COR-L47 (cell line): ENCODE data around the gene MED22.
A peak's percentile ranks its signal among the peaks of the same experiment; 100 is the strongest.
"Not testable (repeated sequence)": the region's sequence is repeated elsewhere in the genome, so short reads cannot be mapped to it uniquely, and the experiment has no call there.

Source experiments
- DNase-seq: peaks from one replicate; lab custom pipeline; 2025; lab: John Stamatoyannopoulos, UW

The MED22 gene

DNA sequence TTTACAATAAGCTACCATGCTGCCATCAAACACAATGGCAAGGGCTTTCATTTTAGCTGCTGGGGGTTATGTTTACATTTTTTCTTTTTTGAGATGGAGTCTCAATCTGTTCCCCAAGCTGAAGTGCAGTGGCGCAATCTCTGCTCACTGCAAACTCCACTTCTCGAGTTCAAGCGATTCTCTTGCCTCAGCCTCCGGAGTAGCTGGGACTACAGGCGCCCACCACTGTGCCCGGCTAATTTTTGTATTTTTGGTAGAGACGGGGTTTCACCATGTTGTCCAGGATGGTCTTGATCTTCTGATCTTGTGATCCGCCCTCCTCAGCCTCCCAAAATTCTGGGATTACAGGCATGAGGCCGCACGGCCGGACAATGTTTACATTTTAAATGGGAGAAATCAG lies 13.0 kb downstream of the MED22 start:
- DNase-seq, result not testable (repeated sequence)

DNA sequence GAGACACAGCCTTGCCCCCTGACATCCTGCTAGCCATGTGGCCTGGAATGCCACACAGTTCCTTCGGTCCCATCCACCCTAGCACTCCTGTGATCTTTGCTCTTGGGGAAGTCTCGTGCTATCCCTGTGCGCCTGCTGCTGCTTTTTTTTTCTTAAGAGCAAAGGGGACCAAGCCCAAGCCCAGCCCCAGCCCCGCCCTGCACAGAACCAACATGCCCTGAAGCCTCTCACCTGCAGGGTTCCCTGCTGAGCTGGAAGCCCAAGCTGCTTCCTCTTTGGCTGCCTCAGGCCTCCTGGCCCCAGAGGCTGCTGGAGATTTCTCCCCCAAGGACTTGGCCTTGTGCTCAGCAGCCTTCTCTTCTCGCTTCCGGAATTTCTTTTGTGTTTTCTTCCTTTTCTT lies 13.8 kb downstream of the MED22 start:
- DNase-seq, result no peak

DNA sequence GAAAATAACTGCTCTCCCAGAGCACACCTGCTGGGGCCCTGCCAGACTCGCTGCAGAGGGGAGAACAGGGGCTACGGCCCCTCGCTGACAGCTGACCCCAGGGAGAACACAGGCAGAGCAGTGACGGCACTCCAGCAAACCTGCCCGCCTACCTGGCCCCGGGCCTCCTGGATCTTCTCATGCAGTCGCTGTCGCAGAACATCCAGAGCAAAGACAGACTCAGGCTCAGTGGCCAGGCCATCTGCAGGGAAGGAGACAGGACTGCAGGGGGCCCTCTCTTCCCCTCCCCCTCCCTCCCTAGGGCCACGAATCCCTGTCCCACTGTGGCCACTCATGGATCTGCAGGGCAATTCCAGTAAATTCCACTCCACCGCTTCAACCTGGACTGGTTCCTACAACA lies 14.4 kb downstream of the MED22 start:
- DNase-seq, result no peak

DNA sequence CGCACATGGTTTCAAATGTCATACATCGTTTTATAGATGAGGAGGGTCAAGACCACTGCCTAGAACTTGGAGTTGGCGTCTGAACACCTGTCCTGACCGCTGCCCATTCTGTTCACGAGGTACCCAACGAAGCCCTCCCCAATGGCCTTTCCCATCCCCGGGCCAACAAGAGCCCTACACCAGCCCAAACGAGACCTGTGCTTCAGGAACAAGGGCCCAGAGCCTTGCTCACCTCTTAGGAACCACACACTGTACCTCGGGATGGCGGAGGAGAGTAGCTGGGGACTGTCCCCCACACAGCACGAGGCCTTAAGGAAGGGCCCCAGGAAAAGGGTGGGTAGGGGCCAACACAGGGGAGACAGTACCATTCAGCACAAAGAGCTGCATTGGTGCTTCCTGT lies 14.9 kb downstream of the MED22 start:
- no peak for DNase-seq

DNA sequence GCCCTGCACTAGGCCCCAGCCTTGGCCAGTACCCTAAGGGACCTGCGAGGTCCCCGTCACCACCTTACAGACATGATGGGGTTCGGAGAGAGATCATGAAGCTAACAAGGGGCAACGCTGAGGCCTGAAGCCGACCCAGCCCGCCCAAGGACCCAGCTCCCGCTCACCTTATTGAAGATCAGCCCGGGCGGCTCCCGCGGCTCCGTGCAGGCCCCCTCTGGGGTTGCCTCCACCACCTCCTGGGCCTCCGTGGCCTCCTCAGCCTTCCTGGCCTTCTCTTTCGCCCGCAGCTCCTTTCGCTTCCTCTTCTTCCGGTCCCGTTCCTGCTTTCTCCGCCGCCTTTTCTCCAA lies 15.6 kb downstream of the MED22 start:
- no peak for DNase-seq

DNA sequence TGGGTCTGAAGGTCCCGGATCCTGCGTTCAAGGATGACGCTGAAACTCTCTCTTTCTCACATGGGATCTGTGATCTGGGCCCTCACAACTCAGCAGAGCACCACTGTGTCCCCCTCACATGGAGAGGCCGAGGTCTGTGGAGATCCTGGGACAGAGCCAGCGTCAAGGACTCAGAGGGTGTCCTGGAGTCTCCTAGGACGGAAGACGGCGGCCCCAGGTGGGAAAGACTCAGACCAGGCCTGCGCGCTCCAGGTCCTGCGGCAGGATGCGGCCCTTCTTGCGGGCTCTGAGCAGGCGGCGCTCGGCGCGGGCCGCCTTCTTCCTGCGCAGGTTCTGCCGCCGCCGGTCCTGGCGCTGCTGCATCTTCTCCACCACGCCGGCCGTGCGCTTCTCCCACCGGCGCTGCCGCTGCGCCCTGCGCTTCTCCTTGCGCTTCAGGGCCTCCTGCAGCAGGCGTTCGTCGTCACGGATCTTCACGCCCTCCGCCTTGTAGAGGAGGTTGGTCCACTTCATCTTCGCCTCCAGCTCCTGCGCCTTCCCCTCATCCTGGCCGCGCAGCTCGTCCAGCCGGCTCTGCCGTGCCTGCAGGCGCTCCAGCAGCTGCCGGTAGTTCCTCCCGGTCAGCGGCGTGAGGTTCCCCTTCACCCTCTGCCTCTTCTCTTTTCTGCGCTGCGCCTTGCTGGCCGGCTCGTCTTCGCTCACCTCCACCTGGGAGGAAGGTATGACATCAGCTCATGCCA lies 16.1 kb downstream of the MED22 start:
- DNase-seq, result no peak

DNA sequence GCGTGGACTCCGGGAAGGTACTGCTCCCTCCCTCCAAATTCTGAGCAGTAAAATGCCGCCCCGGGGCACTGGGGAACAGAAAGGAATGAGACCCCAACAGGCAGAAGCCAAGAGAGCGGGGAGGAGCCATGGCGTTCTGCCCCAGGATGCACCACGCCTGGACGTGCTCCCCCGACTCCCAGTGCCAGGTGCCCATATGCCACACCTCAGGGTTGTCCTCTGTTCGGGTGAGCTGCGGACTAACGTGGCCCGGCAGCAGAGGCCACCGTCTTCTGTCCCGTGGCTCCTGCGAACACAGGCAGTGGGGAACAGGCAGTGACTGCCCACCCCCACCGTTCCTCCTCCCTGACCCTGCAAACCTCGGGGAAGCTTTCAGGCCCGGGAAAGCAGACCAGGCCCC lies 16.7 kb downstream of the MED22 start:
- no peak for DNase-seq

DNA sequence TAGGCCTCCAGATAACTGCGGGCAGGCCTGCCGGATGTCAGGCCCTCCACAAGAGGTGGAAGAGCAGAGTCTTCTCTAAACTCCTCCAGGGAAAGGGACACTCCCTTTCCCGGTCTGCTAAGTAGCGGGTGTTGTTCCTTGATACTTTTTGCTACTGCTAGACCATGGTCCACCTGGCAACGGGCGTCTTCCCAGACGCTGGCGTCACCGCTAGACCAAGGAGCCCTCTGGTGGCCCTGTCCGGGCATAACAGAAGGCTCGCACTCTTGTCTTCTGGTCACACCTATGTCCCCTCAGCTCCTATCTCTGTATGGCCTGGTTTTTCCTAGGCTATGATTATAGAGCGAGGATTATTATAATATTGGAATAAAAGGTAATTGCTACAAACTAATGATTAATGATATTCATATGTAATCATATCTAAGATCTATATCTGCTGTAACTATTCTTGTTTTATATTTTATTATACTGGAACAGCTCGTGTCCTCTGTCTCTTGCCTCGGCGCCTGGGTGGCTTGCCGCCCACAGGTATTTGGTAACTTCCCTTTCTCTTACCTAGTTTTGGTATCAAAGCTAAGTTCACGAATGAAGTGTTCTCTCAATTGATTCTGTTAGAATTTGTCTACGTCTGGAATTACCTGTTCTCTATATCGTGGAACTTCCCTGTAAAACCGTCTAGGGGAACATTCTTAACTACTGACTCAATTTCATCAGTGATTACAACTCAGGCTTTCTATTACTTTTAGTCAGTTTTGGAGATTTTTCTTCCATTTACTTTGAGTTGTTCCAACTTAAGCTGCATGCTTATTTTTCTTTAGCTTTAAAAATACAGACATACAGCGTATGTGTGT lies 18.4 kb downstream of the MED22 start:
- DNase-seq, result peak; percentile 7

DNA sequence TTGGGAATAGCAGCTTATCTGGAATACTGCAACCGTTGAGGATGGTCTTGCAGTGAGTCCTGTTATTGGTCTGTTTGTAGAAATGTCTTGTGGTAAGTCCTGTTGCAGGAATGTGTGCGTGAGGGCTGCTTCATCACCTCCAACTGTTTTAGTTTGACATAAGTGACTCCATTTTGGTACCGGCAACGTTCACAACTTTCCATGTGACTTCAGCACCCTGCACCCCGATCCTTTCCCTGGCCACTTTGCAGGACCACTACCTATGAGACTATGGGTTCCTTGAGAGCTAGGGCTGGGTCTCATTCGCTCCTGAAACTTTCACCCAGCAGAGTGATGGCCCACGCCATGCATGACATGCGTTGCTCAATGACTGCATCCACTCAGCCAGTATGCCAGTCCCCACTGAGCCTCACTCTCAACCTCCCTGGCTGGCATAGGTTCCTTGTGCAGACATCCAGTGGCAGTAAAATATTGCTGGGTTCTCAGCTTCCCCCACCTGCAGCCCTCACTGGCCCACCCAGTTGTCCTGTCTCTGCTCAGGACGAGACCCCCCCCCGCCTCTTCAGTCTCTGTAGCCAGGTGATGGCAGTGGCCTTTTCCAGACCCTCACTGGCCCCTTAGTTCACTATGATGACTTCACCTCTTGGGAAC lies 20.0 kb downstream of the MED22 start:
- no peak for DNase-seq

DNA sequence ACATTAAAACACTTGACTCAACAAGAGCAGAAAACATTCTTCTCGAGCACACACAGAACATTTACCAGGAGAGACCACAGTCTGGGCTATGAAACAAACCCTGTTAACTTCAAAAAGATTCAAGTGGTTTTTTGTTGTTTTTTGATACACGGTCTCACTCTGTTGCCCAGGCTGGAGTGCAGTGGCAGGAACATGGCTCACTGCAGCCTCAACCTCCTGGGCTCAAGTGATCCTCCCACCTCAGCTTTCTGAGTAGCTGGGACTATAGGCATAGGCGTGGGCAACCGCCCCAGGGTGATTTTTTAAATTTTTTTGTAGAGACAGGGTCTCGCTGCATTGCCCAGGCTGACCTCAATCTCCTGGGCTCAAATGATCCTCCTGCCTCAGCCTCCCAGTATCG lies 20.9 kb downstream of the MED22 start:
- not testable (repeated sequence) for DNase-seq

DNA sequence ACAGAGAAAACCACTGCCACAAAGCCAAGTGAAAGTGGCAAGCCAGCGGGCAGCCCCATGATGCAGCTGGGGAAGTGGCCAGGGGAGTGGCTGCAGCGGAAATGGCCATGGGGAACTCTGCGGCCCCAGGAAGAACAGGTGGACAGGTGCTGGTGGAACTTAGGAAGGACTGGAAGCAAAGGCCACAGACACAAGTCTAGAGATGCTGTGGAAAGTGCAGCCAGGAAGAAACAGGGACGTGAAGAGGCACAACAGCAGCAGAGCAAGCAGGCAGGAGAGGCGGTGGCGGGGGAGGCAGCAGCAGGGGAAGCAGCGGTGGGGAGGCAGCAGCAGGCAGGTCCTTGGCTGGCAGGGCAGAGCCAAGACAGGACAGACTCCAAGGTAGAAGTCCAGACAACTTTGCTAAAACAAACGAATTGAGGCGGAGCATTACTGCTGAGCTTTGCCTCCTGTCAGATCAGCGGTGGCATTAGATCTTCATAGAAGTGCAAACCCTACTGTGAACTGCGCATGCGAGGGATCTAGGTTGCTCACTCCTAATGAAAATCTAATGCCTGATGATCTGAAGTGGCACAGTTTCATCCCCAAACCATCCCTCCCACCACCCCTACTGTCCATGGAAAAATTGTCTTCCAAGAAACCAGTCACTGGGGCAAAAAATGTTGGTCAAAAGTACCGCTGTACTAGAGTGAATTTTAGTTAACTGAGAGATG lies 23.8 kb downstream of the MED22 start:
- no peak for DNase-seq

DNA sequence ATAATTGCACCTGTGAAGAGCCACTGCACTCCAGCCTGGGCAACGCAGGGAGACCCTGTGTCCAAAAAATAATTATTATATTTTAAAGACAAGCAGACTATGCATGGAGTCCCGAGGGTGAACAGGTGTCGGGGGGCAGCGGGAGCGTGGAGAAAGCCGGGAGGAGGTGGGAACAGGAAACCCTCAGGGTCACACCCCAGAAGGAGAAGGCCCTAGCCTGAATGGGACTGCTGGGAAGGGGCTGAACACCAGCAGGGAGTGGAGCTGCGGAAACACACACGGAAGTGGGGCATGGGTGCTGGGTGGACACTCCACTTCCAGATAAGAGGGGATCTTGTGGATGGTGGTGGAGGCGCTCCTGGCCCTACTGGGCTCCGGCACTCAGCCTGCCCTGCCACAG lies 24.7 kb downstream of the MED22 start:
- no peak for DNase-seq

DNA sequence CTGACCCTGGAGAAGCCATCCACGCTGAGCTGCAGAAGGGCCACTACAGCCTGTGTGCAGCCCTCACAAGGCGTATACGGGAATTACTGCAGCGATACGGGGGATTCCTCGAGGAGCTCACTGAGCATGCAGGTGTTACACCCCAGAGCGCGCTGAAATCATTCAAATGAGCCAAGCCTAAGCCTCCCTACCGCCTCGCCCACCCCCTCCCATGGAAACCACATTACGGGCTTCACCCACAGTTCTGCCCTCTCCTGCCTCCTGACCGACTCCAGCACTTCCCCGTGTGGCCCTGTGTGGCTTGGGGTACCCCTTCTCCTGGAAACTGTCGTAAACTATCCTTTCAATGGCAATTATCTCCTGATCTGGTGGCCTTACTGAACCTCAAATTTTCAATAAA lies 25.2 kb downstream of the MED22 start:
- DNase-seq, result no peak

DNA sequence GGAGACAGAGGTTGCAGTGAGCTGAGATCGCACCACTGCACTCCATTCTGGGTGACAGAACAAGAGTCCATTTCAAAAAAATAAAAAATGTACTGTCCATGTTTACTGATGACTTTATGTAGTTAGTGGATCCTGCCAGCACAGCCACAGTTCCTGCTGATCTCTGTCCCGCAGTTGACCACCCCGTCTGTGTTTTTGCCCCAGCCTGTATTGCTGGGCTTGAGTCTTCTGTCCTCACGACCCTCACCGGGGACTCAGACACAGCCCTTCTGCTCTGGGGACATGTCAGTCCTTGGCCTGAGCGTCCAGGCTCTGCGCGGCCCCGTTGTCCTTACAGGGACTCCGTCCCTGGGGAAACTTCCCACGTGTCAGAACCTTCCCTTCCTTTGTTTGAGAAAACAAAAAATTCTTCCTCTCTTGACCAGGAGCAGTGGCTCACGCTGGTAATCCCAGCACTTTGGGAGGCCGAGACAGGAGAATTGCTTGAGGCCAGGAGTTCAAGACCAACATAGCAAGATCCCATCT lies 26.5 kb downstream of the MED22 start:
- no peak for DNase-seq

DNA sequence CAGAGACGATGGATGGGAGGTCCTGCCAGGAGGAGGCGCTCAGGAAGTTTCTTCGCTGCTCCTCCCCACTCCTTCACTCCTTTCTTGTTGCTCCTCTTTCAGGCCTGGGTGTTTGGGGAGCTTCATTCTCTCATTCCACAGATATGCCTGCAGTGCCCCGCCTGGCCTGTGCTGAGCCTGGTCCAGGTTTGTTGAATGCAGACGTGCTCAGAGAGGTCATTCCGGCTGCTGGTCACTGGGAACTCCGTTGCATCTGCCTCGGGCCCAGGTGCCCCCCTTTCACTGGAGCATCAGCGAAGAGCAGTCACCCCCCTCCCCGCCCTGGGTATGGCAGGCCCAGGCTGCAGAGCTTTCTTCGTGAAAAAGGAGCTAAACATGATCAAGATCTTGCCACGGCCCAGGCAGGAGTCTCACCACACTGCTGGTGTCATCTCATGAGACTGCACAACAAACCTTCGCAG lies 27.5 kb downstream of the MED22 start:
- no peak for DNase-seq

DNA sequence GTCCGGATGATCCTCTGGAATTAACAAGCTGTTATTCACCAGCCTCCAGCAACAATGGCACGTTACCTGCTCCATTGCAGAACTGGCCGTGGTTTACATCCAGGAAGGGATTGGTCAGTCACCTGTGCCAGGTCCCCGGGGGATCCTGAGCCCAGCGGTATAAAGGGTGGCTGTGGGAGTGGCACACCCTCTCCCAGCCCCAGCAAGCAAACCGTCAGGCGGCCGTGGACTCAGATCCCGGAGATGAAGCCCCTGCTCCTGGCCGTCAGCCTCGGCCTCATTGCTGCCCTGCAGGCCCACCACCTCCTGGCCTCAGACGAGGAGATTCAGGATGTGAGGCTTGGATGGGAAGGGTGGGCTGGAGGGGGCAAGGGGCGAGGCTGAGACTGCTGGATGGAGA lies 30.4 kb downstream of the MED22 start:
- not testable (repeated sequence) for DNase-seq

DNA sequence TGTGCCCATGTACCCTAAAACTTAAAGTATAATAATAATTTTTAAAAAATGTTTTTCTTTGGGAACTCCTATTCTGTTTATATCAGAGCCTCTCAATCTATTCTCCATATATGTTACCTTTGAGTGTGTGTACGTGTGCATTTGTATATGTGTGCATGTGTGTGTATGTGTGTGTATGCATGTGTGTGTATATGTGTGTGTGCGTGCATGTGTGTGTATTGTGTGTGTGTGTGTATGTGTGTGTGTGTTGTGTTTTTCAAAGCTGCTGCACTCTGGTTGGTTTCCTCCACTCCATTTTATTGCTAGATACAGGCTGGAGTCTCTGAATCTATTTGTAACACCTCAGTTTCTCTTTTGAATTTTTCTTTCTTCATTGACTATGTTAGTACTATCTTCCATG lies 31.9 kb downstream of the MED22 start:
- no peak for DNase-seq

DNA sequence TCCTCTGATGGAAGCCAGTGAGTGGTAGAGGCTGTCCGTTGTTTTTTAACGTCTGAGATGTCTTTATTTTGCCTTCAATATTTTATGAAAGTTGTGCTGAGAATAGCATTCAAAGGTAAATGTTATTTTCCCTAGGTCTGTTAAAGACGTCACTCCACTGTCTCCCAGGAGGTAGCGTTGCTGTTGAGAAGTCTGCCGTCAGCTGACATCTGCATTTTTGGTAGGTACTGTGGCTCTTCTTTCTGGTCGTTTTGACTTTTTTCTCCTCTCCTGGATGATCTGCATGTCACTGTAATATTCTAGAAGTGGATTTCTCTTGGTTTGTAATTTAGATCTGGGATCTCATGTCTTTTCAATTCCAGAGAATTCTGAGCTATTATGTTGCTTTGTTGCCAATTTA lies 38.3 kb downstream of the MED22 start:
- no peak for DNase-seq

DNA sequence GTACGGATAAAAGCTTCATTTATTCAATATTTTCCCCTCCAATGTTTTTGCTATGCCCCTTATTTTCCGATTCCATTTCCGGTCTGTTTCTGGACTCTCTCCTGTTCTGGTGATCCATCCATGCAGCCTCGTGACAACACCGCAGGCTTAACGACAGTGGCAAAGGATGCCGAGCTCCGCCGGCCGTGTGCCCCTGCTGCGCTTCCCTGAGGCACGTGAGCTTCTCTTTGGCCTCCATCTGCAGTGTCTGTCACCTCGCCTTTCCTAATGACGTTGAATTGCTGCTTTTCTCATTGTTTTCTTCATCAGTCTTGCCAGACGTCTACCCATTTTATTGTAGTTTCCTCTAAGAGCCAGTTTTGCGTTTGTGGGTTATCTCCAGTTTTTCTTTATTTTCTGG lies 40.6 kb downstream of the MED22 start:
- DNase-seq, result no peak

DNA sequence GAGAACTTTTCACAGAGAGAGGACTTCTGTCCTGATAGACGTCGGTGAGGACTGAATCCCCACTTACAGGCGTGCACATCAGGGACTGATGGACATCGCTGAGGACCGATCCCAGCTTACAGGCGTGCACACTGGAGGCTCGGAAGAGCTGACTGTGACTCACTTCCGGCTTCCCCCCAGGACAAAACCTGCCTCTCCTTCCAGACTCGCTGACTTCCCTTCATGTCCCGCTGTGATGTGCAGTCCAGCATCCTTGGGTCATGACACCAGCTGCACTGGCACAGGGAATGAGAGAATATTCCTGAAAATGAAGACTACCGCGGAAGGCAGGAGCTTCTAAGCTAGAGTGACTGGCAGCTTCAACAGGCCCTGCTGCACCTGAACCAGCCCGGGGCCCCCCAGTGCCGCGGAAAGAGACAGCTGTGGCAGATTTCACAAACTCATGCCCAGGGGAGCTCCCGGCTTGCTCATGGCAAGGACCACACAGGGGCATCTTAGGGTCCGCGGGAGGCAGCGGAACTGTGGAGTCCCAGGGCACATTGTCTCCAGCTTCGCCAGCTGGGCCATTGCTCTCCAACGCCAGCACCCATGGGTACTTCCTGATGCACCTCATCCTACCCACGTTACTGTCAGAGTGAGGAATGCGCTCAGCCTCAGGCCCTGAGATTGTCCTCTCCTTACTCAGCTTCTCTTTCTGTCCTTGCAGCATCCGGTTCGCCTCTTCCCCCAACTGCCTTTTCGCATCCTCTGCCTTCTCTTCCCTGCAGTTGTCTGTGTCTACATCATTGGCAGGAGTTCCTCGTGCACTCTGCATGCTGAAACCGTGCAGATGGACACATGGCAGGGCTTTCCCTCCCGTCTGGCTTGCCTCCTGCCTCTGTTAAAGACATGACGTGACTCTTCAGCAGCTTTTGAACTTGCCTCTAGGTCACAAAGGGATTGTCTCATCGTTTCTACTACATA lies 41.4 kb downstream of the MED22 start:
- DNase-seq, result no peak

DNA sequence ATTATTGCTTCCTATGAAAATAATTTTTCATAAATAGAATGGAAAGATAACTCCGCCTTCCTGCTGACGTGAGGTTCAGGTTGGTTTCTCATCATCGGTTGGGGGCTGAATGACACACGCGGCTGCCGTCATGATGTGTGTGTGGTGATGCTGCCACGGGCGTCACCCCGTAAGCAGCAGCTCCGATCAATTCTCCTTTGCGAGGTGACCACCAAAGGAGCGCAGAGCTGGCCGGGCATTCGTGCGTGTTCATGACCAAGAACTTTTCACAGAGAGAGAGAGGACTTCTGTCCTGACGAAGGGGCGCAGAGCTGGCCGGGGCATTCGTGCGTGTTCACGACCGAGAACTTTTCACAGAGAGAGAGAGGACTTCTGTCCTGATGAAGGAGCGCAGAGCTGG lies 42.2 kb downstream of the MED22 start:
- no peak for DNase-seq
